SU-DHL-6 (cell line): ENCODE measurements around the gene VPS13A.
"Not testable (repeated sequence)": the region's sequence is repeated elsewhere in the genome, so short reads cannot be mapped to it uniquely, and the experiment has no call there.

Experiments
- H2AFZ ChIP-seq: fragments of 200-600 bp; sonication (generic); 2 replicates; pipeline ENCODE4 v1.6.1; 2014; ENCODE audit warnings: low read depth, mild to moderate bottlenecking, moderate library complexity, mixed read lengths, antibody characterized with exemption, low read length; ENCODE audit not compliant: severe bottlenecking
- H3F3A ChIP-seq: fragments of 200-600 bp; shearing (Covaris generic); 2 replicates; pipeline ENCODE4 v1.6.0; 2016; ENCODE audit warnings: antibody characterized with exemption, mild to moderate bottlenecking; ENCODE audit not compliant: insufficient read depth
- H3K27ac ChIP-seq: fragments of 200-600 bp; sonication (generic); 2 replicates; pipeline ENCODE4 v1.5.1; 2016; ENCODE audit warnings: low read depth, mild to moderate bottlenecking, low read length, moderate library complexity, mixed read lengths
- H3K27me3 ChIP-seq: fragments of 200-600 bp; sonication (generic), shearing (Covaris generic); 2 replicates; pipeline ENCODE4 v1.6.0; 2014; ENCODE audit warnings: mild to moderate bottlenecking, low read length
- H3K36me3 ChIP-seq: fragments of 200-600 bp; sonication (generic); 2 replicates; pipeline ENCODE4 v1.6.1; 2014; ENCODE audit warnings: mild to moderate bottlenecking, low read length, mixed read lengths
- H3K4me2 ChIP-seq: fragments of 300-600, 200-600 bp; shearing (Covaris generic), sonication (generic); 2 replicates; pipeline ENCODE4 v1.6.0; 2014; ENCODE audit warnings: low read length, low read depth, mild to moderate bottlenecking; ENCODE audit not compliant: poor library complexity, severe bottlenecking
- H3K4me3 ChIP-seq: fragments of 200-600 bp; sonication (generic); 2 replicates; pipeline ENCODE4 v1.5.1; 2014; ENCODE audit warnings: antibody characterized with exemption, low read length, mild to moderate bottlenecking, mixed read lengths; ENCODE audit not compliant: insufficient read depth, poor library complexity, severe bottlenecking
- H3K79me2 ChIP-seq: fragments of 200-600 bp; sonication (generic); 2 replicates; pipeline ENCODE4 v1.6.1; 2014; ENCODE audit warnings: mild to moderate bottlenecking, low read length, moderate library complexity; ENCODE audit not compliant: insufficient read depth
- H3K9ac ChIP-seq: fragments of 200-600 bp; sonication (generic); 2 replicates; pipeline ENCODE4 v1.7.0; 2014; ENCODE audit warnings: mild to moderate bottlenecking, low read length
- H3K9me2 ChIP-seq: fragments of 200-600 bp; sonication (generic); replicated peaks from 2 replicates; pipeline ENCODE4 v1.6.1; 2014; ENCODE audit warnings: low read length; ENCODE audit not compliant: insufficient read depth
- H3K9me3 ChIP-seq: fragments of 200-600 bp; sonication (generic); 2 replicates; pipeline ENCODE4 v1.6.1; 2014; ENCODE audit warnings: low read length, mixed read lengths; ENCODE audit not compliant: insufficient read depth
- H4K20me1 ChIP-seq: fragments of 200-600 bp; sonication (generic); 2 replicates; pipeline ENCODE4 v1.6.1; 2014; ENCODE audit warnings: low read depth, mild to moderate bottlenecking, antibody characterized with exemption, low read length, moderate library complexity, mixed read lengths
- EZH2phosphoT487 ChIP-seq: fragments of 200-600 bp; sonication (generic), shearing (Covaris generic); conservative IDR thresholded peaks from 2 replicates; pipeline ENCODE4 v1.6.1; 2018; ENCODE audit warnings: mild to moderate bottlenecking, antibody characterized with exemption, low read length, moderate library complexity, mixed read lengths
- TF ChIP-seq, protein P1 (sequence below): fragments of 200-600 bp; sonication (generic); IDR thresholded peaks from one replicate; pipeline ENCODE4 v1.5.1; 2017; ENCODE audit warnings: antibody characterized with exemption, mild to moderate bottlenecking, low read length, moderate library complexity; ENCODE audit not compliant: insufficient read depth, poor library complexity, severe bottlenecking

VPS13A gene

DNA sequence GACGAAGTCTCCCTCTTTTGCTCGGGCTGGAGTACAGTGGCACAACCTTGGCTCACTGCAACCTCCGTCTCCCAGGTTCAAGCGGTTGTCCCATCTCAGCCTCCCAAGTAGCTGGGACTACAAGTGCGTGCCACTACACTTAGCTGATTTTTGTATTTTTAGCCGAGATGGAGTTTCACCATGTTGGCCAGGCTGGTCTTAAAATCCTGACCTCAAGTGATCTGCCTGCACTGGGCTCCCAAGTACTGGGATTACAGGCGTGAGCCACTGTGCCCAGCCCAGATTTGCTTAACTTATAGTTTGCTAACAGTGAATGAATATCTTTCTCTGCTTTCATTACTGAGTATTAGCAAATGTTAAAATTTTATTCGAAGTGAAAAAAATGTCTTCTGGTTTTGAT is 84.3 kb downstream of the VPS13A start:
- H3K9me2 ChIP-seq = no peaks in the 10 kb centered on the region
- H3K79me2 ChIP-seq = no peaks in the 10 kb centered on the region
- no peak overlapping the region for H2AFZ ChIP-seq
- H3K4me2 ChIP-seq = no peak overlapping the region
- H3K9ac ChIP-seq = no peak overlapping the region
- H4K20me1 ChIP-seq = no peaks in the 10 kb centered on the region
- no peaks in the 10 kb centered on the region for H3F3A ChIP-seq
- H3K4me3 ChIP-seq = no peak overlapping the region
- no peak for TF ChIP-seq EZH2phosphoT487
- TF ChIP-seq, protein P1, sequence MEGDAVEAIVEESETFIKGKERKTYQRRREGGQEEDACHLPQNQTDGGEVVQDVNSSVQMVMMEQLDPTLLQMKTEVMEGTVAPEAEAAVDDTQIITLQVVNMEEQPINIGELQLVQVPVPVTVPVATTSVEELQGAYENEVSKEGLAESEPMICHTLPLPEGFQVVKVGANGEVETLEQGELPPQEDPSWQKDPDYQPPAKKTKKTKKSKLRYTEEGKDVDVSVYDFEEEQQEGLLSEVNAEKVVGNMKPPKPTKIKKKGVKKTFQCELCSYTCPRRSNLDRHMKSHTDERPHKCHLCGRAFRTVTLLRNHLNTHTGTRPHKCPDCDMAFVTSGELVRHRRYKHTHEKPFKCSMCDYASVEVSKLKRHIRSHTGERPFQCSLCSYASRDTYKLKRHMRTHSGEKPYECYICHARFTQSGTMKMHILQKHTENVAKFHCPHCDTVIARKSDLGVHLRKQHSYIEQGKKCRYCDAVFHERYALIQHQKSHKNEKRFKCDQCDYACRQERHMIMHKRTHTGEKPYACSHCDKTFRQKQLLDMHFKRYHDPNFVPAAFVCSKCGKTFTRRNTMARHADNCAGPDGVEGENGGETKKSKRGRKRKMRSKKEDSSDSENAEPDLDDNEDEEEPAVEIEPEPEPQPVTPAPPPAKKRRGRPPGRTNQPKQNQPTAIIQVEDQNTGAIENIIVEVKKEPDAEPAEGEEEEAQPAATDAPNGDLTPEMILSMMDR = no peak
- no peaks in the 10 kb centered on the region for H3K9me3 ChIP-seq
- 0 out of 2 replicates have a peak, but pooled peaks cover 7% of the 10 kb centered on the region for H3K36me3 ChIP-seq
- H3K27me3 ChIP-seq = no peaks in the 10 kb centered on the region
- no peak overlapping the region for H3K27ac ChIP-seq

DNA sequence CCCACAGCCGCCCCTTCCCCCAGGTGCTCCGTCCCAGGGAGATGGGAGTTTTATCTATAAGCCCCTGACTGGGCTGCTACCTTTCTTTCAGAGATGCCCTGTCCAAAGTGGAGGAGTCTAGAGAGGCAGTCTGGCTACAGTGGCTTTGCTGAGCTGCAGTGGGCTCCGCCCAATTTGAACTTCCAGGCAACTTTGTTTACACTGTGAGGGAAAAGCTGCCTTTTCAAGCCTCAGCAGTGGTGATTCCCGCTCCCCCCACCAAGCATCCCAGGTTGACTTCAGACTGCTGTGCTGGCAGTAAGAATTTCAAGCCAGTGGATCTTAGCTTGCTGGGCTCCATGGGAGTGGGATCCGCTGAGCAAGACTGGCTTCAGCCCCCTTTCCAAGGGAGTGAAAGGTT is 90.4 kb downstream of the VPS13A start:
- H3K36me3 ChIP-seq, H3K9ac ChIP-seq, H3K9me3 ChIP-seq: not testable (repeated sequence)

DNA sequence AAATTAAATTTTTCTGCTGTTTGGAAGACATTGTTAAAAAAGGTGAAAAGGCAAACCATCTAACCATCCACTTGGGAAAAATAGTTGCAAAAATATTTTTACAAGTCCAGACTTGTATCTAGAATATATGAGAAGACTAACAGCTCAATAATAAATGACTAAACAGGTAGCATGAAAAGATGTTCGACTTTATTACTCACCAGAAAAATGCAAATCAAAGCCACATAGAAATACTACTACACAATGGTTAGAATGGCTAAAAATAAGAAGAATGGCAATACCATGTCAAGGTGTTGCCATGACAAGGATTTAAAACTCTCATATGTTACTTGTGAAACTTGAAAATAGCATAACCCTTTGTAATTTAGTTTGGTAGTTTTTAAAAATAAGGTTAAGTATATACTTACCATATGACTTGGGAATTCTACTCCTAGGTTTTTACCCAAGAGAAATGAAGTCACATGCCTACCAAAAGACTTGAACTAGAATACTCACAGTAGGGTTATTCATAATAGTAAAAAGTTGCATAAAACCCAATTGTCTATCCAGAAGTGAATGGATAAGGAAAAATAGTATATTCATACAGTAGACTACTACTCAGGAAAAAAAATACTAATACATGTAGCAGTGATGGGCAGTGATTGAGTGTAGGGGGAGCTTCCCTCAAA is 93.8 kb downstream of the VPS13A start:
- no peaks in the 10 kb centered on the region for H3F3A ChIP-seq
- H3K36me3 ChIP-seq = no peaks in the 10 kb centered on the region; the same call in 1 of the 2 replicates
- no peak overlapping the region for H3K4me3 ChIP-seq
- H3K79me2 ChIP-seq = no peaks in the 10 kb centered on the region
- TF ChIP-seq EZH2phosphoT487 = no peak
- TF ChIP-seq, protein P1 = no peak
- no peaks in the 10 kb centered on the region for H3K27me3 ChIP-seq
- no peak overlapping the region for H3K9ac ChIP-seq
- H3K4me2 ChIP-seq = no peak overlapping the region
- no peak overlapping the region for H3K27ac ChIP-seq
- no peaks in the 10 kb centered on the region for H4K20me1 ChIP-seq
- H3K9me2 ChIP-seq = no peaks in the 10 kb centered on the region
- H2AFZ ChIP-seq = no peak overlapping the region
- no peaks in the 10 kb centered on the region for H3K9me3 ChIP-seq

More for the DNA sequence above, 90.4 kb downstream of the VPS13A start:
- not testable (repeated sequence) for H3K27me3 ChIP-seq, H3K27ac ChIP-seq, H2AFZ ChIP-seq, H3K4me3 ChIP-seq, H3F3A ChIP-seq, H3K4me2 ChIP-seq, H4K20me1 ChIP-seq, H3K79me2 ChIP-seq, H3K9me2 ChIP-seq

DNA sequence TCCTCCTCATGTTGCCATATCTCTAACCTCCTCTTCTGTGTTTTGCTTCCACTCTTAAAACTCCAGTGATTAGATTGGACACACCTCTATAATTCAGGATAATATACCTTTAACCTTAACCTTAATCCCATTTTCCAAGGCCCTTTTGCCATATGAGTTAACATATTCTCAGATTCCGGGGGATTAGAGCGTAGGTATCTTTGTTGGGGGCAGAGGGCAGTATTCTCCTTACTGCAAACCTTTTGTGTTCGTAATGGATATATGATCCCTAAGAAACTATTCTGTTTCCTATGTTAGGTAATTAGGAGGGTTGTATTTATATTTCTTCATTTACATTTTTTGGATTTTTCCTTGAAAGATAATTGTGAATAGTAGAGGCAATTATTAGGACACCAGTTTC is 99.5 kb downstream of the VPS13A start:
- Histone ChIP-seq H3K4me3 (no peak overlapping the region), H3F3A (no peaks in the 10 kb centered on the region), H3K36me3 (peaks cover 5% of the 10 kb centered on the region; the same call in 1 of the 2 replicates), H3K9me3 (no peaks in the 10 kb centered on the region), H3K9ac (no peak overlapping the region), H4K20me1 (no peaks in the 10 kb centered on the region), H3K79me2 (no peaks in the 10 kb centered on the region), H3K9me2 (no peaks in the 10 kb centered on the region), H3K27ac (no peak overlapping the region), H2AFZ (no peak overlapping the region), H3K4me2 (no peak overlapping the region), H3K27me3 (no peaks in the 10 kb centered on the region)
- TF ChIP-seq, protein P1 = no peak
- no peak for TF ChIP-seq EZH2phosphoT487
